ENCODE data around the gene HPGD. TPM values are rescaled to one million over a fixed set of nuclear protein-coding genes. Genes with fewer than 3 reads are reported as not detected.

Gene HPGD
- total RNA-seq (10 to 100 TPM in 1 of 5 donors, 1 to 10 TPM in 4; 3.5 to 14.6 (median 7.8) TPM), total RNA-seq (0.63 to 14.9 (median 5.4) reads per million in 29 experiments)
- 15.8 TPM for total RNA-seq (2013)

GRCh38 chr4:174522183-174523024 is at the start of gene HPGD:
HPGD (minus strand) TSS chr4:174522488; CDS start chr4:174522451, 37 bp downstream.
- H3K9me3 Mint-ChIP-seq, result no peaks in the 10 kb centered on the region
- peaks cover 5 to 32% of the 10 kb centered on the region in 2 donors for H3K27me3 Mint-ChIP-seq
- Histone ChIP-seq H3K9me3 (no peaks in the 10 kb centered on the region), H3K27ac (ENCODE audit: low read length) (peak within 1 kb of the TSS; percentile 59), H3K4me1 (ENCODE audit: control insufficient read depth in 1 of 2, extremely low read depth in 1 of 2, insufficient read depth in 2 of 2, low read length in 2 of 2) (peaks cover 12 to 16% of the 10 kb centered on the region in 2 experiments), H3K4me3 (ENCODE audit: control insufficient read depth in 1 of 2, extremely low read depth in 1 of 2, low read length in 1 of 2) (peak within 1 kb of the TSS; percentile 65 to 68), H3K27me3 (replicated peaks in 1 of 2; ENCODE audit: control insufficient read depth in 2 of 2, extremely low read depth in 1 of 2, insufficient read depth in 2 of 2, low read length in 1 of 2) (peaks cover 0 to 13% of the 10 kb centered on the region in 2 experiments), H3K36me3 (ENCODE audit: control insufficient read depth in 2 of 2, extremely low read depth in 1 of 2, insufficient read depth in 1 of 2, low read length in 1 of 2) (no peaks in the 10 kb centered on the region)
- DNase-seq, result peak; percentile 36 to 85 (median 63)
- POLR2A ChIA-PET, result interaction anchor here in 1 of 2 donors (0.7 kb wide), 2 partner anchors 49 to 240 kb away, joined by 3 read pairs; no protein-coding TSS in a partner anchor
- H3K4me3 Mint-ChIP-seq, result peak within 1 kb of the TSS; percentile 81 to 88 (median 83)
- ATAC-seq (replicated peaks in 1 of 4), result peak; percentile 86 to 95 (median 91)
- under 1% methylated on average over 47 of the region's 60 CpGs for WGBS (ENCODE audit: insufficient coverage)
- H3K4me1 Mint-ChIP-seq, result peaks cover 30 to 43% (median 33%) of the 10 kb centered on the region in 3 donors
- no peaks in the 10 kb centered on the region for H3K36me3 Mint-ChIP-seq
- CTCF ChIA-PET, result interaction anchor here (0.6 to 1.2 kb wide), 2 partner anchors 25 to 239 kb away, joined by 3 to 4 read pairs; partner anchors contain the start of gene CEP44 (in 1 of the 2)
- peak within 1 kb of the TSS; percentile 73 to 75 for H3K27ac Mint-ChIP-seq

GRCh38 chr4:174564529-174564928 is 42.2 kb upstream of the HPGD start:
- Mint-ChIP-seq H3K9me3 (no peaks in the 10 kb centered on the region), H3K27ac (no peak overlapping the region), H3K36me3 (no peaks in the 10 kb centered on the region), H3K27me3 (no peaks in the 10 kb centered on the region), H3K4me1 (peaks cover 0 to 4% (median 4%) of the 10 kb centered on the region in 3 donors), H3K4me3 (no peak overlapping the region)
- H3K36me3 ChIP-seq (ENCODE audit: control insufficient read depth in 2 of 2, extremely low read depth in 1 of 2, insufficient read depth in 1 of 2, low read length in 1 of 2), result no peaks in the 10 kb centered on the region
- no CpG with 5 or more reads among the region's 2 CpGs for WGBS (ENCODE audit: insufficient coverage)
- DNase-seq (no peak), ATAC-seq (replicated peaks in 1 of 4) (no peak)
- ChIA-PET CTCF (no interaction called here), POLR2A (no interaction called here)
- H3K4me1 ChIP-seq (ENCODE audit: control insufficient read depth in 1 of 2, extremely low read depth in 1 of 2, insufficient read depth in 2 of 2, low read length in 2 of 2), result peaks cover 0 to 3% of the 10 kb centered on the region in 2 experiments
- no peaks in the 10 kb centered on the region for H3K27me3 ChIP-seq (replicated peaks in 1 of 2; ENCODE audit: control insufficient read depth in 2 of 2, extremely low read depth in 1 of 2, insufficient read depth in 2 of 2, low read length in 1 of 2)
- H3K4me3 ChIP-seq (ENCODE audit: control insufficient read depth in 1 of 2, extremely low read depth in 1 of 2, low read length in 1 of 2), result no peak overlapping the region
- H3K27ac ChIP-seq (ENCODE audit: low read length), result no peak overlapping the region
- no peaks in the 10 kb centered on the region for H3K9me3 ChIP-seq

DNA sequence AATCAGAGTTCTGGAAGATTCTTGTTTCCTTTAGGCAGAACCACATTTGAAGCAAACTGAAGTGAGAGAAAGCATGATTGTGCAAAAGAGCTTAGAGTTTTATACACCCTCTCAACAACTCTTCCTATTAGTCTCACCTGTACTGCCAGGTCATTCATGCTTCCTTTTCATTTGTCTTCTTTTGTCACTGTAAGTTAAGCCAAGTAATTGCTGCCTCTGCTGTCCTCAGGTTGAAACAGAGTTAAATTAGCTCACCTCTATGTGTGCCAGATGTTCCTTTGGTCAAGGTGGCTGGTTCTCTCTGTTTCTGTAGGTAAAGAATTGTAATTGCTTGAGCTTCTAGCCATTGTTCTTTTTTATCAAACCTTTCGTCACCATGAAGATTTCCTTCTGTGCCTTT is 41.1 kb upstream of the HPGD start:
- peaks cover 0 to 4% (median 4%) of the 10 kb centered on the region in 3 donors for H3K4me1 Mint-ChIP-seq
- ChIA-PET CTCF (interaction anchor here in 1 of 2 donors (0.7 to 1.0 kb wide), 2 partner anchors 9 to 33 kb away, joined by 3 to 4 read pairs; no protein-coding TSS in a partner anchor), POLR2A (no interaction called here)
- no peak overlapping the region for H3K4me3 Mint-ChIP-seq
- H3K9me3 ChIP-seq, result no peaks in the 10 kb centered on the region
- no peaks in the 10 kb centered on the region for H3K27me3 ChIP-seq (replicated peaks in 1 of 2; ENCODE audit: control insufficient read depth in 2 of 2, extremely low read depth in 1 of 2, insufficient read depth in 2 of 2, low read length in 1 of 2)
- H3K4me1 ChIP-seq (ENCODE audit: control insufficient read depth in 1 of 2, extremely low read depth in 1 of 2, insufficient read depth in 2 of 2, low read length in 2 of 2), result peaks cover 0 to 3% of the 10 kb centered on the region in 2 experiments
- H3K27ac Mint-ChIP-seq, result no peak overlapping the region
- H3K36me3 ChIP-seq (ENCODE audit: control insufficient read depth in 2 of 2, extremely low read depth in 1 of 2, insufficient read depth in 1 of 2, low read length in 1 of 2), result no peaks in the 10 kb centered on the region
- no peak overlapping the region for H3K4me3 ChIP-seq (ENCODE audit: control insufficient read depth in 1 of 2, extremely low read depth in 1 of 2, low read length in 1 of 2)
- no peaks in the 10 kb centered on the region for H3K36me3 Mint-ChIP-seq
- ATAC-seq (replicated peaks in 1 of 4) (no peak), DNase-seq (no peak)
- WGBS (ENCODE audit: insufficient coverage), result no CpG with 5 or more reads among the region's 1 CpG
- H3K27me3 Mint-ChIP-seq, result peaks cover 0 to under 1% of the 10 kb centered on the region in 2 donors
- H3K27ac ChIP-seq (ENCODE audit: low read length), result no peak overlapping the region
- no peaks in the 10 kb centered on the region for H3K9me3 Mint-ChIP-seq

GRCh38 chr4:174561560-174561959 is 39.3 kb upstream of the HPGD start:
- peaks cover 0 to 3% of the 10 kb centered on the region in 2 donors for H3K27me3 Mint-ChIP-seq
- no peaks in the 10 kb centered on the region for H3K9me3 Mint-ChIP-seq
- DNase-seq (no peak), ATAC-seq (replicated peaks in 1 of 4) (no peak)
- no peak overlapping the region for H3K27ac Mint-ChIP-seq
- ChIA-PET POLR2A (no interaction called here), CTCF (interaction anchor here in 1 of 2 donors (0.6 kb wide), 1 partner anchor 71 kb away, joined by 7 read pairs; no protein-coding TSS in a partner anchor)
- WGBS (ENCODE audit: insufficient coverage), result 30% methylated on average over 2 of the region's 2 CpGs
- no peaks in the 10 kb centered on the region for H3K9me3 ChIP-seq
- no peaks in the 10 kb centered on the region for H3K36me3 ChIP-seq (ENCODE audit: control insufficient read depth in 2 of 2, extremely low read depth in 1 of 2, insufficient read depth in 1 of 2, low read length in 1 of 2)
- H3K27ac ChIP-seq (ENCODE audit: low read length), result no peak overlapping the region
- H3K36me3 Mint-ChIP-seq, result no peaks in the 10 kb centered on the region
- no peaks in the 10 kb centered on the region for H3K27me3 ChIP-seq (replicated peaks in 1 of 2; ENCODE audit: control insufficient read depth in 2 of 2, extremely low read depth in 1 of 2, insufficient read depth in 2 of 2, low read length in 1 of 2)
- peaks cover 0 to 3% of the 10 kb centered on the region in 2 experiments for H3K4me1 ChIP-seq (ENCODE audit: control insufficient read depth in 1 of 2, extremely low read depth in 1 of 2, insufficient read depth in 2 of 2, low read length in 2 of 2)
- H3K4me1 Mint-ChIP-seq, result peaks cover 0 to 4% (median 4%) of the 10 kb centered on the region in 3 donors
- no peak overlapping the region for H3K4me3 ChIP-seq (ENCODE audit: control insufficient read depth in 1 of 2, extremely low read depth in 1 of 2, low read length in 1 of 2)
- no peak overlapping the region for H3K4me3 Mint-ChIP-seq

- no peak overlapping the region for H3K27ac Mint-ChIP-seq
- H3K27me3 Mint-ChIP-seq, result peaks cover 0 to 3% of the 10 kb centered on the region in 2 donors
- Histone ChIP-seq H3K27ac (ENCODE audit: low read length) (no peak overlapping the region), H3K27me3 (replicated peaks in 1 of 2; ENCODE audit: control insufficient read depth in 2 of 2, extremely low read depth in 1 of 2, insufficient read depth in 2 of 2, low read length in 1 of 2) (no peaks in the 10 kb centered on the region), H3K4me1 (ENCODE audit: control insufficient read depth in 1 of 2, extremely low read depth in 1 of 2, insufficient read depth in 2 of 2, low read length in 2 of 2) (peaks cover 0 to 3% of the 10 kb centered on the region in 2 experiments), H3K9me3 (no peaks in the 10 kb centered on the region), H3K36me3 (ENCODE audit: control insufficient read depth in 2 of 2, extremely low read depth in 1 of 2, insufficient read depth in 1 of 2, low read length in 1 of 2) (no peaks in the 10 kb centered on the region), H3K4me3 (ENCODE audit: control insufficient read depth in 1 of 2, extremely low read depth in 1 of 2, low read length in 1 of 2) (no peak overlapping the region)
- H3K9me3 Mint-ChIP-seq, result no peaks in the 10 kb centered on the region
- H3K36me3 Mint-ChIP-seq, result no peaks in the 10 kb centered on the region
- peaks cover 0 to 4% (median 4%) of the 10 kb centered on the region in 3 donors for H3K4me1 Mint-ChIP-seq
- WGBS (ENCODE audit: insufficient coverage), result 88% methylated on average over 1 of the region's 2 CpGs
- CTCF ChIA-PET, result no interaction called here
- DNase-seq (no peak), ATAC-seq (replicated peaks in 1 of 4) (no peak)
- H3K4me3 Mint-ChIP-seq, result no peak overlapping the region
- POLR2A ChIA-PET, result no interaction called here
These were observed 37.6 kb upstream of the HPGD start for GRCh38 chr4:174559894-174560293.

- no peak overlapping the region for H3K27ac Mint-ChIP-seq
- H3K4me1 Mint-ChIP-seq, result no peaks in the 10 kb centered on the region
- ChIA-PET CTCF (no interaction called here), POLR2A (interaction anchor here in 1 of 2 donors (0.7 kb wide), 1 partner anchor 36 kb away, joined by 3 read pairs; no protein-coding TSS in a partner anchor)
- Histone ChIP-seq H3K36me3 (ENCODE audit: control insufficient read depth in 2 of 2, extremely low read depth in 1 of 2, insufficient read depth in 1 of 2, low read length in 1 of 2) (no peaks in the 10 kb centered on the region), H3K9me3 (no peaks in the 10 kb centered on the region), H3K27ac (ENCODE audit: low read length) (no peak overlapping the region), H3K4me1 (ENCODE audit: control insufficient read depth in 1 of 2, extremely low read depth in 1 of 2, insufficient read depth in 2 of 2, low read length in 2 of 2) (no peaks in the 10 kb centered on the region), H3K27me3 (replicated peaks in 1 of 2; ENCODE audit: control insufficient read depth in 2 of 2, extremely low read depth in 1 of 2, insufficient read depth in 2 of 2, low read length in 1 of 2) (no peaks in the 10 kb centered on the region), H3K4me3 (ENCODE audit: control insufficient read depth in 1 of 2, extremely low read depth in 1 of 2, low read length in 1 of 2) (no peak overlapping the region)
- no peak overlapping the region for H3K4me3 Mint-ChIP-seq
- WGBS (ENCODE audit: insufficient coverage), result 80% methylated on average over 1 of the region's 4 CpGs
- ATAC-seq (replicated peaks in 1 of 4) (no peak), DNase-seq (no peak)
- no peaks in the 10 kb centered on the region for H3K36me3 Mint-ChIP-seq
- peaks cover 3 to 8% (median 4%) of the 10 kb centered on the region in 3 donors for H3K9me3 Mint-ChIP-seq
- peaks cover 0 to 3% of the 10 kb centered on the region in 2 donors for H3K27me3 Mint-ChIP-seq
These were observed 33.7 kb upstream of the HPGD start for GRCh38 chr4:174555789-174556630.

All from T-cell (primary cell).